Activated naive CD4-positive, alpha-beta T cell treated with Interleukin-2 at 50 U/mL for 16 hours (primary cell): ENCODE results near the gene WDR27.

Experiments
- DNase-seq: peaks from one replicate; pipeline ENCODE4 v3.0.0-alpha.2; 2020

The WDR27 gene

DNA sequence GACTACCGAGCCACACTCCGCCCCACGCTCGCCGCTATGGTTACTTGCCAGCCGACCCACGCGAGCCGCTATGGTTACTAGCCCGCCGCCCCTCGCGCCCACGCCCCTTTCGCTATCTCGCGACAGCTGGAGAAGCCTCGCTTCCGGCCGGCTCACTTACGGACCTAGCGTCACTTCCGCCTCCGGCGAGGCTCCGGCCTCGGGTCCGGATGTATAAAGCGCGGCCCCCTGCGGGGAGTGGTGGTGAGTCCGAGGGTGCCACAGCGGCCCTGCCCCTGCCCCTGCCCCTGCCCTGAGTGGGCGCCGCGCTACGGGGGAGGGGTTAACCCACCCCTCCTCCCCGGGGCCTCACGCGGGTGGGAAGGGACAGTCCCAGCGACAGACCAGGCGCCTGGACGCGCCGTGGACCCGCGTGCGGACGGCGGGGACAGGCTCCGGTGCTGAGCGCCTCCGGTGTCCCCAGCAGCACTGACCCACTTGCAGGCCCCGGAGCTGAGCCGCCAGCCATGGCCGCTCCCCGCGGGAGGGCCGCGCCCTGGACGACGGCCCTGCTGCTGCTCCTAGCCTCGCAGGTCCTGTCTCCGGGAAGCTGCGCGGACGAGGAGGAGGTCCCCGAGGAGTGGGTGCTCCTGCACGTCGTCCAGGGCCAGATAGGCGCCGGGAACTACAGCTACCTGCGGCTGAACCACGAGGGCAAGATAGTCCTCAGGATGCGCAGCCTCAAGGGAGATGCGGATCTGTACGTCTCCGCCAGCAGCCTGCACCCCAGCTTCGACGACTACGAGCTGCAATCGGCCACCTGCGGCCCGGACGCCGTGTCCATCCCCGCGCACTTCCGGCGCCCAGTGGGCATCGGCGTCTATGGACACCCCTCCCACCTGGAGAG lies at the start of gene WDR27, which contains the start of gene C6orf120:
Gene WDR27 (minus strand): TSS at position 76 of the 886 bp plus-strand sequence. CDS start 13,024 bp downstream, outside the sequence.
Gene C6orf120 (plus strand): TSS at position 173 of the 886 bp plus-strand sequence. CDS start 334 bp downstream, at position 507.
- peak; percentile 99 for DNase-seq

DNA sequence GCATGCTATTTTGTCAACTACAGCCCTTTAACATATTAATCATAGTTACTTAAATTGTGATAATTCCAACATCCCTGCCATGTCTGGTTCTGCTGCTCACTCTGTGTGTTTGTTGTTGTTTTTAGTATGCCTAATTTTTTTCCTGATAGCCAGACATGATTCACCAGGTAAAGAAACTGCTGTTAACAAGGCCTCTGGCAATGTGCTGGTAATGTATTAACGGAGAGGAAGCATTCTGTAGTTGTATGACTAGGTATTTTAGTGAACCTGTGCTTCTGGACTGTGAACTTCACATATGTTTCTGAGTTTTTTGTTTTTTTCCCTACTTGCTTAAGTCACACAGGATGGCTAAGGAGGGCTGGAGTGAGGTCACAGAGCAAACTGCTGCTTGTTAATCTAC lies 44.7 kb upstream of the WDR27 start:
- DNase-seq = no peak

DNA sequence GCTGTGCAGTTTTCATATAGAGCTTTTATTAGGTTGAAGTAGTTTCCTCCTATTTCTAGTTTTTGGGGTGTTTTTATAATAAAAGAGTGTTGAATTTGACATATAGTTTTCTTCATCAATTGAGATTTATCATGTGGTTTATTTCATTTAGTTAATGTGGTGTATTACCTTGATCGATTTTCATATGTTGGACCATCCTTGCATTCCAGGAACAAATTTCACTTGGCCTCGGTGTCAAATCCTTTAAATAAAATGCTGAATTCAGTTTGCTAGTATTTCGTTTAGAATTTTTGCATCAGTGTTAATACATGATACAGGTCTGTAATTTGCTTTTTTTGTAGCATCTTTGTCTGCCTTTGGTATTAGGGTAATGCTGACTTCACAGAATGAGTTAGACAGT lies 43.6 kb upstream of the WDR27 start:
- no peak for DNase-seq

DNA sequence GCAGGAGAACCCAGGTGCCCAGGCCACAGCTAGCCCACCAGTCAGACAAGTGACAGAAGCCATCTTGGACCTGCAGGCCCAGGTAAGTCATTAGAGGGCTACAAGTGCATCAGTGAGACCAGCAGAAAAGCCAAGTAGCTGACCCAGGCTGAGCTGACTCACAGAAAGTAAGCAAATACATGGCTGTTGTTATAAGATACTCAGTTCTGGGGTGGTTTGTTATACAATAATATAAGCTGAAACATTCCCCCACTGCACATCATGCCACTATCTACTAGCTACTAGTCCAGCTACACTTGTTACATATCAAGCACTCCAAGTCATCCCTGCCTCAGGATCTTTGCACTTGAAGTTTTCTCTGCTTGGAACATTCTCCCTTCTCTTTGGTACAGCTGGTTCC lies 39.5 kb upstream of the WDR27 start:
- no peak for DNase-seq

DNA sequence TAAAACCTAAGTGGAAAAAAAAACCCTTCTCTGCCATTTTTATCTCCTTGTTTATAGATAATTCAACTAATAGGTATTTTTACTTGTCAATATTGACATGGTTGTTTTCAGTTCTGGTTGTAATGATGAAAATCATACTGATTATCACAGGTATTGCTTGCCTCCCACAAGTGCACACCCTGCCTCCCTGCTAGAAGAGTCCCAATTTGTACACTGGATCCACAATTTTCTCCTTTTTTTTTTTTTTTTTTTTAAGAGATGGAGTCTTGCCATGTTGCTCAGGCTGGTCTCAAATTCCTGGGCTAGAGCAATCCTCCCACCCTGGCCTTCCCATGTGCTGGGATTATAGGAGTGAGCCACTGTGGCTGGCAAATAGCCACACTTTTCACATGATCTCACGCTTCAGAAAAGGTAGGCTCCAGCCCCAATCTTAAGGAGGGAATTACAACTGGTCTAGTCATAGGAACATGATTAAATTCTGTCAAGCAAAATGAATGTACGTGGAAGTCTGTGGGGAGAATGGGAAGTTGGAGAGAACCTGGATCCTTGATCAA lies 37.2 kb upstream of the WDR27 start:
- DNase-seq = no peak

DNA sequence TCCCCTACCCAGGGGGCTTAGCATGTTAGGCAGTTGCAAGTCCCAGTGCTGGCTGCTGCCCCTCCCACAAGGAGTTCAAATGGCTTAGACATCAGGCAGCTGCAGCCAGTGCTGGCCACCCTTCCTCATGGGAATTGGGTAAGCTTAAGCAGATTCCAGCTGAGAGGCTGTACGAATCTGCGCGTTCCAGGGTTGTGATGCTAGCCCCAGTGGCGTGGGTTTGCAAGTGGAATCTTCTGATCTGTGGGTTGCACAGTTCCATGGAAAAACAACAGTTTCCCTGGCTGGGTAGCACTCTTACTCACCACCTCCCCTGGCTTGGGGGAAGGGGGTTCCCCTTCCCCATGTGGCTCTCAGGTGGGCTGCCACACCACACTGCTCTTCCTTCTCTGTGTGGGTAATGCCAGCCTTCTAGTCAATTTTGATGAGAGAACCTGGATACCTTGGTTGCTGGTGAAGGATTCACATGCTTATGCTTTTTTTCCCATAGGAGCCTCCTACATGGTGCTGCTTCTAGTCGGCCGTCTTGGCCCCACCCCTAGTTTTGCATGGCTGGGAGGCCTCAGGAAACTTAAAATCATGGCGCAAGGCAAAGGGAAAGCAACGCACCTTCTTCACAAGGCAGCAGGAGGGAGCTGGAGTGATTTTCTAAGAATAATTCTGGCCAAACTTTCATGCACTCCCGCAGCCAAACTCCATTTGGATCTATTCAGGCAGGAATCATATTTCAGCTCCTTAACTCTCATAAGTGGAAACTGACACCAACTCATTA lies 36.6 kb upstream of the WDR27 start:
- DNase-seq = no peak

DNA sequence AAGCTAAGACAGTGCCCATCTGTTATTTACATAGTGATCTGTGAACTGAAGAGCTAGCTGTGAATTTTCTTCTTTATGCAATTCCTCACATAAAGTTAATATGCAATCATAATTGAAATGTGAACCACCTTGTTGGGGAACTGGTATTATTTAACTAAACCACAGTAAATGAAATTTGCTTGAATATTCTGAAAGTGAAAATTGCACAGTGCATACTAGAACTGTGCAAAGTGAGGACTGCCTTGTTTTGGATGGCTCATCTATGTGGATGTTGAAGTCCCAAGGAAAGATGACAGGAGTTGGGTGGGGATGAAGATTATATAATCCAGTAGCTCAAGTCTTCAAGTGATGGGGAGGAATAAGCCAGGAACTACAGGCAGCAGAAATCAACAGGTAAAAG lies 28.1 kb upstream of the WDR27 start:
- DNase-seq = no peak

DNA sequence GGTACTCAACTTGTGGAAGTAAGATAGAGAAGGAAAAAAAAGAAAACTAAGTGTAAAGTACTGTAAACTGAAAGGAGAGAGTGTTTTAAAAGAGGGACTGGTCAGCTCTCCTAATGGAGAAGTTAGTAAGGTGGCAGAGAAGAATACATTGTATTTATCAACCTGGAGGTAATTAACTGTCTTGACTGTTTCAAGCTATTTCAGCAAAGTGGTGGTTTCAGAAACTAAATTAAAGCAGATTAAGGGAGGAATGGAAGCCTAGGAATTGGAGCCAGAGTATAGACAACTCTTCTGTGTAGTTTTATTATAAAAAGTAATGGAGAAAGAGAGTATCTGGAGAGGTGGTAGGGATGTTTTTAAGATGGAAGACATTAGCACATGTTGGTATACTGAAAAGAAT lies 25.1 kb upstream of the WDR27 start:
- DNase-seq = no peak

DNA sequence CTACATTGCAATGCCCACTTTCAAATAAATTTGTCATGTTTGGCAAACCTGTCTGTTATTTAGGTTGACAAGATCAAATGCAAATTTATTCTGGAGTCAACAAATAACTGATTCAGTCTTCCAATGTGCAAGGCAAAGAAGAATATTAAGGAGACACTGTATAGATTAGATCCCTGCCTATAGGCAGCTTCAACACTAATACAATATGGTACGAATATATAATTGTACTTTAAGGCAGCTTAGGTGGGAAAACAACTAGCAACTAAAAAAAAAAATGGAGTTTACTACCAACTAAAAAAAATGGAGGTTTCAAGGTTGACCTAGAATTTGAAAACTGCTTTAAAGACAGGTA lies 24.2 kb upstream of the WDR27 start:
- no peak for DNase-seq

DNA sequence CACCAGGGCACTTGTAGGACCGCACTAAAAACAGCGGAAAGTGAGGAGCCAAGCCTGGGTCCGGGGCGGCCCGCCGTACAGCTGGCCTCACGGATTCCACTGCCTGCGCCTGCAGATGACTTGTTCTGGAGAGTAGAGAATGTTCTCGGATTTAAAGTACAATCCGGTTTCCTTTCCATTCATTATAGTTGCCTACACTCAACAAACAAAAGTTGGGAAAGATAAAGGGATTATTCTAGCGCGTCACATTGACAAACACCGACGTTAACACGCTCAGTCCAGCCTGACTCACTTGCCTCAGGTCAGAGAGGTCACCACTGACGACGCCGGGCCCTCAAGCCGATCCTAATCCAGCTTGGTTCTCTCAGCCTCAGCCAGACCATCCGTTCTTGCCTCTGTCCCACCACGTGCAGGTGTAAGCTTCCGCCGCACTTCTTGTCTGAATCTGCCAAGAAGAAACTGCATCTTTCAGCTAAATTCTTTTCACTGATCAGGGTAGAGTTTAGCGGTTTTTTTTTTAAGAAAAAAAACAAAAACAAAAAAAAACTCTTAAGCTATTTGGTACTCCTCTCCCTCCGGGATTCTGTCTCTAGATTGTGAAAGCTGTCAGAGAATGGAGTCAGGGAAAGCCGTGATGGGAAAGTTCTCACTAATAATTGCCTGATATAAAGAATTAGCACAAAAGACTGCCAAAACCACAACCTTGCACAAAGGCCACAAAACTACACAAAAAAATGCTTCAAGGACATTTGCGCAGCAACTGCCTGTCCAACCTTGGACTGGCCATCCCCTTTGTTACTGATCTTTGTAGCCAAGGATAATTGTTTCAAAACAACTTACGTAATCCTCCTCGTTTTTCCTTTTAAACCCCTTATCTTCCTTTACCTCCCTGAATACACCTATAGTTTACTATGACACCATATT lies 23.6 kb upstream of the WDR27 start:
- peak; percentile 8 for DNase-seq

DNA sequence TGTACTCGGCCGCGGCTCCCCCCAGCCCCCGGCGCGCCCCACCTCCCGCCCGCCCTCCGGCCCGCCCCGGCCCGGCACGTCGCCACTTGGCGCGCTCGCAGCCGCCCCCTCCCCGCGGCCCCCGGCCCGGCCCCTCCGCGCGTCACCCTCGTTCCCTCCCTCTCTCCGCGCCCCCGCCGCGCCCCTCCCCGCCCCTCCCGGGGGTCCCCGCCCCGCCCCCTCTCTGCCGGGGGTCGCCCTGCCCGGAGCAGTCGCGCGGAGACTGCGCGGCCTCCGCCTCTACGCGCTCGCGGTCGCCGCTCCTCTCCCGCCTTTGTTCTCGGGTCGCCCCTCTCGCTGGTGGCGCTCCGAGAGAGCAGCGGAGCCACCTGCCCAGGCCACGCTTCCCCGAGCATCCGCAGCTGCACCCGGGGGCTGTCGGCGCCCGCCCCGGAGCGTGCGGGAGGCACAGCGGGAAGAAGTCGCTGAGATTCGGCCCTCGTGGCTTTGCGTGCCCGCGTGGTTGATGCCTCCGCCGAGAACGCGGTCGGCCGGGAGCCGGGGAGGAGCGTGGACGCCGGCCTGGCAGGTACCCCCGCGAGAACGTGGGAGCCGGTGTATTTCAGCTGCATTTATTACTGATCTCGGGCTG lies 22.8 kb upstream of the WDR27 start, which contains the start of gene PHF10:
Gene PHF10 (minus strand): TSS at position 7 of the 631 bp plus-strand sequence. CDS start 569 bp downstream, outside the sequence.
- peak; percentile 72 for DNase-seq

DNA sequence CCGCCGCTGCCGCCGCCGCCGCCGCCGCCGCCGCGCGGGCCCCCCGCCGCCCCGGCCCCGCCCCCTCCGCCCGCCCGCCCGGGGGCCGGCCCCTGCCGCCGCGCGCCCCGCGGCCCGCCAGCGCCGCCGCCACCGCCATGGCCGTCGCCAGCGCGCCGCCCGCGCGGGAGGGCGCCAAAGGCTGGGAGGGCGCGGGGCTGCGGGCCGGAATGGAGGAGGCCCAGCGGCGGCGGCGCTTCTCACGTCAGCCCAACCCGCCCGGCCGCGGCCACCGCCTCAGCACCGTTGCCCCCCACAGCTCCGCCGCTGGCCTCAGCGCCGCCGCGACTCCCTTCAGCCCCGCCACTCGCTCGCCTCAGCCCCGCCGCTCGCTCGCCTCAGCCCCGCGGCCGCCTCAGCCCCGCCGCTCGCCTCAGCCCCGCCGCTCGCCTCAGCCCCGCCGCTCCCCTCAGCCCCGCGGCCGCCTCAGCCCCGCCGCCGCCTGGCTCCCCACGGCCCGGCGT lies 22.2 kb upstream of the WDR27 start:
- peak; percentile 50 for DNase-seq

DNA sequence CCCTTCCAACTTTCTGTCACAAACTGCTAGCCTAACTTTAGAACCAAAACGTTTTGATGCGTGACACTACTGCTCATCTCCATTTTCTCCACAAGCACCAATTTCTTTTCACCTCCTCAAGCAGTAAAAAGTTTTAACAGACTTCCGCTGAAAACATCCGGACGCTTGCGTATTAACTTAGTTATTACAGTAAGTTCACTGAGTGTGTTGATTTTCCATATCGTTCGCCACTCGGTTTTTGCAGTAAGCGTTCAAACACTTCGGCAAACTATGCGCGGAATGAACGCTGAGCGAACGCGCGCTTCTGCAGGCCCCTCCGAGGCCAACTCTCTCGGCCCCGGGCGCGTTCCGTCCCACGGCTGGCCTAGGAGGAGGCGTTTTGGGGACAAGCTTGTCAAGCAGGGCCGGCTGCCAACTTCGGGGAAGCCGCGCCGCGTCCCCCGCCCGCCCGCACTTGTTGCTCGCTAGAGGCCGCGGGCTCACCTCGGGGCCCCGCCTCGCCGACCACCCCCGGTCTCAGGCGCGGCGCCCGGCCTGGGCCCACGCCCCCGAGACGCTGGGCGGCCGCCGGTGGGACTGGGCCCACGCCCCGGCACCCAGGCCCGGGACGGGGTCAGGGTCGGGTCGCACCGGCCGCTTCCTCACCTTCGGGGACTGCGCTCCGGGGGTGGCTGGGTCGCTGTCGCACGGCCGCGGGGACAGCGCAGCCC lies 21.5 kb upstream of the WDR27 start:
- DNase-seq = peak; percentile 72

DNA sequence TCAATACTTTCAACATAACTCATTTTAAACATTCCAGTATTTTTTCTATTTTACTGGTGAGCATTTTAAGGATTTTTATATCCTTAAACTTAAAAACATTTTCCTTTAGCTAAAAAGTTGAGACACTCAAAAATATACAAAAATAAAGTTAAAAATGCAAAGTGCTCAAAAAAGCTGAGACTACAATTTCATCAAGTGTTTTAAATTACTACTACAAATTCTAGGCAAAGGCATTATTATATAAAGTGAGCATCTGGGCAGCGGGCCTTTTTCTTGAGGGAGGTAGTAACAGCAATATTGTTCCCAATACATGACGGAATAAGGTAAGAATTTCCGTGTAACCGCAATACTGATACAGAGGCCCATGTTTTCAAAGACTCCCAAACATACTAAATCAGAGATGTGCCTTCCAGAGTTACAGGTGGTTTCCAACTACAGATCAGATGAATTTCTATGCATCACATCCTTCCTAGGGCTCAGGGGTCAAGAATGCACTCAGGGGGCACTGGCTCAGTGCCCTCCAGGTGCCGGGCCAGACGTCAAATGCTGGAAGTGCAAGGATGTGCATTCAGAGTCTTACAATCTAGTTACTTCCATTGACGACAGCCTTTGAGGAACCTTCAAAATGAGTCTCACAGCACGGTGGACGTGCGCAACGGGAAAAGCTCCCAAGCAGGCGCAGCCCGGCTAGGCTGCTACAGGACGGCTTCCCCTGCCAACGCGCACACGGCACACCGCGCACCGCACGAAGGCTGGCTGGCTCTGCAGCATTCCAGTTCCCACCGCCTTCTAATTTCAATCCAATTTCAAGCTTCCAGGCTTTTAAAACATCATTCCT lies 20.8 kb upstream of the WDR27 start:
- peak; percentile 37 for DNase-seq

DNA sequence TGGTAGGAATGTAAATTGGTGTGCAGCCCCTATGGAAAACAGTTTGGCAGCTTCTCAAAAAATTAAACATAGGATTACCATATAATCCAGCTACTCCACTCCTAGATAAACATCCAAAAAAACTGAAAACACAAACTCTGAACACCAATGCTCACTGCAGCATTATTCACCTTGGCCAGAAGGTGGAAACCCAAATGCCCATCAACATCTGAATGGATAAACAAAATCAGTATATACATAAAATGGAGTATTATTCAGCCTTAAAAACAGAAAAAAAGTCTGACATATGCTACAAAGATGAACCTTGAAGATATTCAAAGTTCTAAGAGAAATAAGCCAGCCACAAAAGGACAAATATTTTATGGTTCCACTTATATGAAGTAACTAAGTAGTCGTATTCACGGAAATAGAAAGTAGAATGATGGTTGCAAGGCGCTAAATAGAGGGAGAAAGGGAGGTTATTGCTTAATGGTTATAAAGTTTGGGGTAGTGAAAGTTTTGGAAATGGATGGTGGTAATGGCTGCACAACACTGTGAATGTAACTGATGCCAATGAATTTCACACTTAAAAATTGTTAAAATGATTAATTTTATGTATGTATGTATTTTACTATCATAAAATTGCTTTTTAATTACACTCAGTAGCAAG lies 18.5 kb upstream of the WDR27 start:
- no peak for DNase-seq

DNA sequence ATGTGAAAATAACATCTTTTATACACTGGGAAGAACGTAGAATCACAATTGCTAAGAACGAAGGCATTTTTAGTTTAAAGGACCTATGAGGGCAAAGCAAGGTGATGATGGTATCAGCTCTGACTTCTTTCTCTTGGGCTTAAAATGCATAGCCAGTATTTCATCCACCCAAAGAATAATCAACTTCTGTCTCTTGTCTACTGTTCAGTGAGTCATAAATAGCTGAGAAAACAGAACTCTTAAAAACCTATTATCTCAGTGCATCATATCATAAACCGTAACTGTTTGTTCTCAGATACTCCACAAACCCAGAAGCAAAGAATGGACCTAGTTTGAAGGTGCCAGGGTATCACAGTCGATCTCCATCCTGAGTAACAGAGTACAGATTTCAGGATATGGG lies 17.3 kb upstream of the WDR27 start:
- no peak for DNase-seq

DNA sequence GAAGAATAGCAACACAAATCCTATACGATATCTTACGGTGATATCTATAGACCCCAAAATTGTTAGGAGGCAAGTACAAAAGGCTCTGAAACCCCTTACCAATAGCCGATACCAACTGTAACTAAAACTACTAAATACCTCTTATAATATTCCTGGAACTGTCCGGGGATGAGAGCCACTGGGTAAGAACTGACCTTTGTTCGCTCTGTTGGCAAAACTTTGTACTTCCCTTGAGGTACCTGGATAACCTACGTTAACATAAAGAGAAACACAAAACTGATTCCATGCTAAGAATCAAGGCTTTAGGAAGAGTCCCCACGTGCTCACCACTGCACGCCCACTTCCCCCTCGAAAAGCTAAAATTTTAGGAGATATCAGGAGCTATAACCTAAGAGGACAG lies 12.8 kb upstream of the WDR27 start:
- no peak for DNase-seq

DNA sequence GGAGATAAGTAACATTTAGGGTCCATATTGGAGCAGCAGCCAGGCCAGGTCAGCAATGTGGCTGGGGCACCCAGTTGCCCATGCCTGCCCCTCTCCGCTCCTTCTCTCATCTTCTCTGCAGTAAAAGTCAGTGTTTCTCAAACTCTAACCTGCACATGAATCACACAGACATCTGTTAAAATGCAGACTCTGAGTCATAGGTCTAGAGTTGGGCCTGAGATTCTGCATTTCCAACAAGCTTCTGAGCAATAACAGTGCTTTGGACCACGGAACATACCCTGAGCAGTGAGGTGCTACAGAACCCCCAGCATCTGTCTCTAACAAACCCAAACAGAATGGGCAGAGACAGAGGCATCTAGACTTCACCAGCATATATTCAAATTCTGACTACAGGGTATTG lies 12.3 kb upstream of the WDR27 start:
- DNase-seq = no peak

DNA sequence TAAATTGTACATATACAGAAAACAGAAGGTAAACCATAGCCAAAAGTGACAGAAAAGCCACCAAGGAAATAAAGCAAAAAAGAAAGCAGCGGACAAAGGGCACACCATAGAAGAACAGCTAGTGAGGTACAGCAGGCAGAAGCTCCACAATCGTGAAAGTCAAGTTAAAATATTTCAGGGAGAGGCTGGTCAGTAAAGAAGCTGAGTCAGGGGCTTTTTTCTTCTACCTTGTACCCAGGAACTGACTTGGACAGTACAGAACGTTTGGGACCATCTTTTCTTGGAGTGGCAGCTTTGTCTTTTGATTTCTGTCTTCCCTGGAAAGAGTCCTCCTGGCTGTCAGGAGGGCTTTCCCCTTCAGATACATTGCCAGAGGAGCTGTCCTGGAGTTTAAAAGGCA lies 8.2 kb upstream of the WDR27 start:
- no peak for DNase-seq

DNA sequence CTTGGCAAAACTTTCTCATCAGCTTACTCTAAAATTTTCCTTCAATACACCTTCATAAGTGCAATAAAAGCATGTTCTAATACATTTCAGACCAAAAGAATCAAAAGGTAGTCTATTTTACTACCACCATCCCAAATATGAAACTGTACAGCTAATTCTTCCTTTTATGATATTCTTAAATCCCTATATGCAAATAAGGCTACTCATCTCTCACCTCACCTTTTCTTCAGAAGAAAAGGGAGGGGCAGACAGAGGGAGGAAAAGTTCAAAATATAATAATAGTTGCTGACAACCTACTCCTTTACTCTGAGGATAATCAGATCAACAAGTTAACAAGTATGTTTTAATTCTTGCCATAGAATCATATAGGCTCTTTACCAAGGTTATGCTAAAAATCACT lies 7.5 kb upstream of the WDR27 start:
- DNase-seq = no peak
